WTC11 (cell line): ENCODE results near the gene GHR. TPM values are rescaled to one million over a fixed set of nuclear protein-coding genes. Genes with fewer than 3 reads are reported as not detected.

Experiments used
- ATAC-seq: fragments of 200-7000 bp; cut with Tn5 transposase; 2 replicates; pipeline ENCODE4 v1.10.0; 2021; ENCODE audit warnings: mild to moderate bottlenecking, moderate library complexity
- CTCF ChIA-PET: fragments of 300-600 bp; sonication (Branson Sonifier 250); formaldehyde crosslinking; loops from one replicate; lab custom pipeline; 2021; ENCODE audit warnings: antibody characterized with exemption; lab: Charles Lee
- POLR2A ChIA-PET: fragments of 350-600 bp; sonication (Branson Sonifier 250); formaldehyde crosslinking; loops from one replicate; lab custom pipeline; 2021; ENCODE audit warnings: antibody characterized with exemption; lab: Charles Lee
- DNase-seq: peaks from one replicate; pipeline ENCODE4 v3.0.0; 2021; ENCODE audit warnings: low spot score
- H3K27ac Mint-ChIP-seq: 2 replicates; pipeline ENCODE4 v1.8.0; 2021; ENCODE audit warnings: mixed read lengths
- H3K27me3 Mint-ChIP-seq: 2 replicates; pipeline ENCODE4 v1.8.0; 2021; ENCODE audit warnings: low read depth, mild to moderate bottlenecking, moderate library complexity, mixed read lengths
- H3K36me3 Mint-ChIP-seq: 2 replicates; pipeline ENCODE4 v1.8.0; 2021; ENCODE audit warnings: mixed read lengths
- H3K4me1 Mint-ChIP-seq: 2 replicates; pipeline ENCODE4 v1.8.0; 2022; ENCODE audit warnings: mixed read lengths
- H3K4me3 Mint-ChIP-seq: 2 replicates; pipeline ENCODE4 v1.8.0; 2021; ENCODE audit warnings: mild to moderate bottlenecking, moderate library complexity, mixed read lengths
- H3K9me3 Mint-ChIP-seq: 2 replicates; pipeline ENCODE4 v1.8.0; 2021; ENCODE audit warnings: mixed read lengths
- CBFB ChIP-seq: sonication (generic); formaldehyde crosslinking; IDR thresholded peaks from 2 replicates; pipeline ENCODE4 v1.8.1; 2022; ENCODE audit warnings: mild to moderate bottlenecking, low read depth, missing genetic modification reagents
- CREB1 ChIP-seq: sonication (generic); formaldehyde crosslinking; IDR thresholded peaks from 2 replicates; pipeline ENCODE4 v1.8.0; 2023; ENCODE audit warnings: mild to moderate bottlenecking, missing genetic modification reagents
- CREM ChIP-seq: sonication (generic); formaldehyde crosslinking; IDR thresholded peaks from 2 replicates; pipeline ENCODE4 v1.8.1; 2022; ENCODE audit warnings: mild to moderate bottlenecking, missing genetic modification reagents, moderate library complexity
- CTCF ChIP-seq: fragments of 200-600 bp; IDR thresholded peaks from 2 replicates; pipeline ENCODE4 v1.8.0; 2022; ENCODE audit warnings: antibody characterized with exemption
- ESRRA ChIP-seq: sonication (generic); formaldehyde crosslinking; IDR thresholded peaks from 2 replicates; pipeline ENCODE4 v1.8.1; 2022; ENCODE audit warnings: mild to moderate bottlenecking, missing genetic modification reagents, borderline replicate concordance
- ETV6 ChIP-seq: sonication (generic); formaldehyde crosslinking; IDR thresholded peaks from 2 replicates; pipeline ENCODE4 v1.8.1; 2022; ENCODE audit warnings: mild to moderate bottlenecking, missing genetic modification reagents
- GRHL2 ChIP-seq: fragments of 250-450 bp; sonication (Bioruptor Pico); IDR thresholded peaks from 2 replicates; pipeline ENCODE4 v1.8.0; 2022; ENCODE audit warnings: mild to moderate bottlenecking, moderate library complexity; ENCODE audit not compliant: insufficient replicate concordance, severe bottlenecking
- RELA ChIP-seq: sonication (generic); formaldehyde crosslinking; IDR thresholded peaks from 2 replicates; pipeline ENCODE4 v1.8.1; 2022; ENCODE audit warnings: missing genetic modification reagents, mild to moderate bottlenecking, borderline replicate concordance
- SMAD4 ChIP-seq: sonication (generic); formaldehyde crosslinking; IDR thresholded peaks from 2 replicates; pipeline ENCODE4 v1.8.0; 2022; ENCODE audit warnings: mild to moderate bottlenecking, missing genetic modification reagents
- SOX15 ChIP-seq: fragments of 250-450 bp; sonication (Bioruptor Pico); IDR thresholded peaks from 2 replicates; pipeline ENCODE4 v1.9.0; 2021; ENCODE audit warnings: mild to moderate bottlenecking
- TEAD4 ChIP-seq: sonication (generic); formaldehyde crosslinking; IDR thresholded peaks from 2 replicates; pipeline ENCODE4 v1.8.0; 2022; ENCODE audit warnings: mild to moderate bottlenecking, missing genetic modification reagents
- ZBTB21 ChIP-seq: sonication (generic); formaldehyde crosslinking; IDR thresholded peaks from 2 replicates; pipeline ENCODE4 v1.8.1; 2023; ENCODE audit warnings: mild to moderate bottlenecking, missing genetic modification reagents, borderline replicate concordance
- ZMAT4 ChIP-seq: fragments of 250-450 bp; sonication (Bioruptor Pico); IDR thresholded peaks from 2 replicates; pipeline ENCODE4 v1.9.0; 2021; ENCODE audit warnings: mild to moderate bottlenecking
- ZNF138 ChIP-seq: sonication (generic); formaldehyde crosslinking; conservative IDR thresholded peaks from 2 replicates; pipeline ENCODE4 v1.8.1; 2022; ENCODE audit warnings: mild to moderate bottlenecking, moderate library complexity, missing genetic modification reagents
- ZNF219 ChIP-seq: sonication (generic); formaldehyde crosslinking; IDR thresholded peaks from 2 replicates; pipeline ENCODE4 v1.8.0; 2023; ENCODE audit warnings: missing genetic modification reagents, mild to moderate bottlenecking, borderline replicate concordance
- ZSCAN18 ChIP-seq: fragments of 250-450 bp; sonication (Bioruptor Pico); IDR thresholded peaks from 2 replicates; pipeline ENCODE4 v2.1.2; 2022; ENCODE audit warnings: mild to moderate bottlenecking, moderate library complexity
- total RNA-seq: library from RNA; stranded (reverse); gene quantifications from 3 replicates; pipeline ENCODE4 v1.2.3, GENCODE V29; 2021
- TF ChIP-seq, protein P1 (sequence below): sonication (generic); formaldehyde crosslinking; IDR thresholded peaks from 2 replicates; pipeline ENCODE4 v1.8.0; 2023; ENCODE audit warnings: missing genetic modification reagents, mild to moderate bottlenecking, borderline replicate concordance
- TF ChIP-seq, protein P2 (sequence below): sonication (generic); formaldehyde crosslinking; IDR thresholded peaks from 2 replicates; pipeline ENCODE4 v1.8.1; 2023; ENCODE audit warnings: mild to moderate bottlenecking, moderate library complexity, missing genetic modification reagents
- TF ChIP-seq, protein P3 (sequence below): sonication (generic); formaldehyde crosslinking; IDR thresholded peaks from 2 replicates; pipeline ENCODE4 v1.8.0; 2022; ENCODE audit warnings: mild to moderate bottlenecking, missing genetic modification reagents
- TF ChIP-seq, protein P4 (sequence below): sonication (generic); formaldehyde crosslinking; conservative IDR thresholded peaks from 2 replicates; pipeline ENCODE4 v1.8.1; 2022; ENCODE audit warnings: mild to moderate bottlenecking, missing genetic modification reagents
- TF ChIP-seq, protein P5 (sequence below): sonication (generic); formaldehyde crosslinking; IDR thresholded peaks from 2 replicates; pipeline ENCODE4 v1.8.1; 2023; ENCODE audit warnings: mild to moderate bottlenecking, missing genetic modification reagents

The GHR gene
- total RNA-seq, 1 experiment from 2014 or later, result 0.57 TPM

DNA sequence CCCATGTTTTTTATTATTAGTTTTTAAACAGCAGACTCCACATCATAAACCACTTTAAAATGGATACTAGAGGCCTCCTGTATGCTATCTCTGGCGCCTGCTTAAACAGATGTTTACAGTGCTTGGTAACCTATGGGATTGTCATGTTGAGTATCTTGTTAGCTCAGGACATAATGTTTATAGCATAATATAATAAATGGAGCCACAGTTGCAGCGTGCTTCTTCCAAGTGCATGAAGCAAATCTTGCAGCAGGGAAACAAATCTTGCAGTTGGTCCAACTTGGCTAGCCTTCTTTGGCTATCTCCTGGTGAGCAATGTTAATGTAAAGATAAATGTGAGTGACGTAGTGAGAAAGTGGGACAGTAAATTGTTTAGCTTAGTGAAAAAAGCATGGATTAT, 2.8 kb downstream of the GHR start:
- ChIA-PET CTCF (no interaction called here), POLR2A (no interaction called here)
- DNase-seq (no peak), ATAC-seq (no peak)
- Mint-ChIP-seq H3K4me1 (no peaks in the 10 kb centered on the region), H3K27me3 (no peaks in the 10 kb centered on the region; the same call in 1 of the 2 replicates), H3K27ac (no peak overlapping the region), H3K36me3 (peaks cover 4% of the 10 kb centered on the region; the same call in 1 of the 2 replicates), H3K9me3 (peaks cover 24% of the 10 kb centered on the region), H3K4me3 (no peak overlapping the region)
- TF ChIP-seq GRHL2 (CRISPR knock-in tag) (no peak), CTCF (no peak), ZMAT4 (no peak), ZSCAN18 (CRISPR knock-in tag) (no peak), ETV6 (CRISPR knock-in tag) (no peak), ZBTB21 (no peak), CREB1 (no peak), ZNF138 (CRISPR knock-in tag) (no peak)
- TF ChIP-seq, protein P1, sequence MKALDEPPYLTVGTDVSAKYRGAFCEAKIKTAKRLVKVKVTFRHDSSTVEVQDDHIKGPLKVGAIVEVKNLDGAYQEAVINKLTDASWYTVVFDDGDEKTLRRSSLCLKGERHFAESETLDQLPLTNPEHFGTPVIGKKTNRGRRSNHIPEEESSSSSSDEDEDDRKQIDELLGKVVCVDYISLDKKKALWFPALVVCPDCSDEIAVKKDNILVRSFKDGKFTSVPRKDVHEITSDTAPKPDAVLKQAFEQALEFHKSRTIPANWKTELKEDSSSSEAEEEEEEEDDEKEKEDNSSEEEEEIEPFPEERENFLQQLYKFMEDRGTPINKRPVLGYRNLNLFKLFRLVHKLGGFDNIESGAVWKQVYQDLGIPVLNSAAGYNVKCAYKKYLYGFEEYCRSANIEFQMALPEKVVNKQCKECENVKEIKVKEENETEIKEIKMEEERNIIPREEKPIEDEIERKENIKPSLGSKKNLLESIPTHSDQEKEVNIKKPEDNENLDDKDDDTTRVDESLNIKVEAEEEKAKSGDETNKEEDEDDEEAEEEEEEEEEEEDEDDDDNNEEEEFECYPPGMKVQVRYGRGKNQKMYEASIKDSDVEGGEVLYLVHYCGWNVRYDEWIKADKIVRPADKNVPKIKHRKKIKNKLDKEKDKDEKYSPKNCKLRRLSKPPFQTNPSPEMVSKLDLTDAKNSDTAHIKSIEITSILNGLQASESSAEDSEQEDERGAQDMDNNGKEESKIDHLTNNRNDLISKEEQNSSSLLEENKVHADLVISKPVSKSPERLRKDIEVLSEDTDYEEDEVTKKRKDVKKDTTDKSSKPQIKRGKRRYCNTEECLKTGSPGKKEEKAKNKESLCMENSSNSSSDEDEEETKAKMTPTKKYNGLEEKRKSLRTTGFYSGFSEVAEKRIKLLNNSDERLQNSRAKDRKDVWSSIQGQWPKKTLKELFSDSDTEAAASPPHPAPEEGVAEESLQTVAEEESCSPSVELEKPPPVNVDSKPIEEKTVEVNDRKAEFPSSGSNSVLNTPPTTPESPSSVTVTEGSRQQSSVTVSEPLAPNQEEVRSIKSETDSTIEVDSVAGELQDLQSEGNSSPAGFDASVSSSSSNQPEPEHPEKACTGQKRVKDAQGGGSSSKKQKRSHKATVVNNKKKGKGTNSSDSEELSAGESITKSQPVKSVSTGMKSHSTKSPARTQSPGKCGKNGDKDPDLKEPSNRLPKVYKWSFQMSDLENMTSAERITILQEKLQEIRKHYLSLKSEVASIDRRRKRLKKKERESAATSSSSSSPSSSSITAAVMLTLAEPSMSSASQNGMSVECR (CRISPR knock-in tag), result no peak
- TF ChIP-seq, protein P2, sequence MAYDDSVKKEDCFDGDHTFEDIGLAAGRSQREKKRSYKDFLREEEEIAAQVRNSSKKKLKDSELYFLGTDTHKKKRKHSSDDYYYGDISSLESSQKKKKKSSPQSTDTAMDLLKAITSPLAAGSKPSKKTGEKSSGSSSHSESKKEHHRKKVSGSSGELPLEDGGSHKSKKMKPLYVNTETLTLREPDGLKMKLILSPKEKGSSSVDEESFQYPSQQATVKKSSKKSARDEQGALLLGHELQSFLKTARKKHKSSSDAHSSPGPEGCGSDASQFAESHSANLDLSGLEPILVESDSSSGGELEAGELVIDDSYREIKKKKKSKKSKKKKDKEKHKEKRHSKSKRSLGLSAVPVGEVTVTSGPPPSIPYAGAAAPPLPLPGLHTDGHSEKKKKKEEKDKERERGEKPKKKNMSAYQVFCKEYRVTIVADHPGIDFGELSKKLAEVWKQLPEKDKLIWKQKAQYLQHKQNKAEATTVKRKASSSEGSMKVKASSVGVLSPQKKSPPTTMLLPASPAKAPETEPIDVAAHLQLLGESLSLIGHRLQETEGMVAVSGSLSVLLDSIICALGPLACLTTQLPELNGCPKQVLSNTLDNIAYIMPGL (CRISPR knock-in tag), result no peak
- TF ChIP-seq, protein P3, sequence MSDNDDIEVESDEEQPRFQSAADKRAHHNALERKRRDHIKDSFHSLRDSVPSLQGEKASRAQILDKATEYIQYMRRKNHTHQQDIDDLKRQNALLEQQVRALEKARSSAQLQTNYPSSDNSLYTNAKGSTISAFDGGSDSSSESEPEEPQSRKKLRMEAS (CRISPR knock-in tag), result no peak

DNA sequence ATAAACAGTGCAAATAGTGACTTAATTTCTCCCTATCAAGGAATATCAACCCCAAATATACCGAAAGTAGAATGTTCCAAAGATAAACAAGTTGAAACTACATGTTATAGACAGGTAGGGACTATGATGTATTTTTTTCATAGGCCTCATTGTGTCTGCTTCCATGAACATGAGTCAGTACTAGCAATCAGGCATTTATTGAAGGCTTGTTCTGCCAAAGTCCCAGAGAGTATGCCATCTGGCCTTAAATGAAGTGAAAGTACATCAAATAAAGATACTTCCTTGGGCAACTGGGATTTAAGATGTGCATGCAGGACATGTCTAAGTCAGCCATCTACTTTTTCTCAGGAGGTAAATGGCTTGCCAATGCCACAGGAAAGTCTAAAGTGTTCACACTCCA, 6.5 kb downstream of the GHR start:
- POLR2A ChIA-PET, result no interaction called here
- DNase-seq, result no peak
- Mint-ChIP-seq H3K27ac (no peak overlapping the region), H3K4me3 (no peak overlapping the region), H3K9me3 (peaks cover 24% of the 10 kb centered on the region), H3K27me3 (no peaks in the 10 kb centered on the region), H3K36me3 (peaks cover 4% of the 10 kb centered on the region; the same call in 1 of the 2 replicates), H3K4me1 (no peaks in the 10 kb centered on the region)
- no peak for ATAC-seq
- CTCF ChIA-PET, result no interaction called here
- no peak for TF ChIP-seq CREM (CRISPR knock-in tag)
- TF ChIP-seq ESRRA, result no peak
- TF ChIP-seq ZNF219, result no peak
- TF ChIP-seq RELA (CRISPR knock-in tag), result no peak
- no peak for TF ChIP-seq SMAD4 (CRISPR knock-in tag)
- no peak for TF ChIP-seq CBFB
- no peak for TF ChIP-seq TEAD4 (CRISPR knock-in tag)
- TF ChIP-seq, protein P4, sequence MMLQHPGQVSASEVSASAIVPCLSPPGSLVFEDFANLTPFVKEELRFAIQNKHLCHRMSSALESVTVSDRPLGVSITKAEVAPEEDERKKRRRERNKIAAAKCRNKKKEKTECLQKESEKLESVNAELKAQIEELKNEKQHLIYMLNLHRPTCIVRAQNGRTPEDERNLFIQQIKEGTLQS, result no peak
- TF ChIP-seq SOX15 (CRISPR knock-in tag), result no peak
- TF ChIP-seq, protein P5, sequence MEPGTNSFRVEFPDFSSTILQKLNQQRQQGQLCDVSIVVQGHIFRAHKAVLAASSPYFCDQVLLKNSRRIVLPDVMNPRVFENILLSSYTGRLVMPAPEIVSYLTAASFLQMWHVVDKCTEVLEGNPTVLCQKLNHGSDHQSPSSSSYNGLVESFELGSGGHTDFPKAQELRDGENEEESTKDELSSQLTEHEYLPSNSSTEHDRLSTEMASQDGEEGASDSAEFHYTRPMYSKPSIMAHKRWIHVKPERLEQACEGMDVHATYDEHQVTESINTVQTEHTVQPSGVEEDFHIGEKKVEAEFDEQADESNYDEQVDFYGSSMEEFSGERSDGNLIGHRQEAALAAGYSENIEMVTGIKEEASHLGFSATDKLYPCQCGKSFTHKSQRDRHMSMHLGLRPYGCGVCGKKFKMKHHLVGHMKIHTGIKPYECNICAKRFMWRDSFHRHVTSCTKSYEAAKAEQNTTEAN (CRISPR knock-in tag), result no peak
- TF ChIP-seq GRHL2 (CRISPR knock-in tag), result no peak
